Stimulated activated naive B cell treated with anti-CD40 and anti-IgM and Interleukin-4, amounts not matched to agents 10 μg/mL and 1 μg/mL and 100 μg/mL, for 72 hours (primary cell): ENCODE data around the gene CCDC9B.

Experiments
- ATAC-seq, 2 donors: fragments of 150-1000 bp; cut with Tn5 transposase; replicated peaks; 2 replicates each; pipeline ENCODE4 v1.10.0; 2021; ENCODE audit warnings: moderate library complexity in 1 of 2
- DNase-seq: peaks from one replicate; pipeline ENCODE4 v3.0.0; 2021
- H3K27ac Mint-ChIP-seq: one replicate; pipeline ENCODE4 v1.8.0; 2022; ENCODE audit warnings: mild to moderate bottlenecking, mixed read lengths
- H3K27me3 Mint-ChIP-seq, 2 donors: one replicate each; pipeline ENCODE4 v1.8.0; 2022; ENCODE audit warnings: mixed read lengths in 2 of 2
- H3K36me3 Mint-ChIP-seq, 2 donors: one replicate each; pipeline ENCODE4 v1.8.0; 2022; ENCODE audit warnings: mixed read lengths in 2 of 2, mild to moderate bottlenecking in 1 of 2
- H3K4me1 Mint-ChIP-seq, 2 donors: one replicate each; pipeline ENCODE4 v1.8.0; 2022; ENCODE audit warnings: mixed read lengths in 2 of 2, mild to moderate bottlenecking in 1 of 2
- H3K4me3 Mint-ChIP-seq, 2 donors: one replicate each; pipeline ENCODE4 v1.8.0; 2022; ENCODE audit warnings: mild to moderate bottlenecking in 2 of 2, mixed read lengths in 2 of 2, moderate library complexity in 1 of 2
- H3K9me3 Mint-ChIP-seq, 2 donors: one replicate each; pipeline ENCODE4 v1.8.0; 2022; ENCODE audit warnings: mixed read lengths in 2 of 2, mild to moderate bottlenecking in 1 of 2

Gene CCDC9B

DNA sequence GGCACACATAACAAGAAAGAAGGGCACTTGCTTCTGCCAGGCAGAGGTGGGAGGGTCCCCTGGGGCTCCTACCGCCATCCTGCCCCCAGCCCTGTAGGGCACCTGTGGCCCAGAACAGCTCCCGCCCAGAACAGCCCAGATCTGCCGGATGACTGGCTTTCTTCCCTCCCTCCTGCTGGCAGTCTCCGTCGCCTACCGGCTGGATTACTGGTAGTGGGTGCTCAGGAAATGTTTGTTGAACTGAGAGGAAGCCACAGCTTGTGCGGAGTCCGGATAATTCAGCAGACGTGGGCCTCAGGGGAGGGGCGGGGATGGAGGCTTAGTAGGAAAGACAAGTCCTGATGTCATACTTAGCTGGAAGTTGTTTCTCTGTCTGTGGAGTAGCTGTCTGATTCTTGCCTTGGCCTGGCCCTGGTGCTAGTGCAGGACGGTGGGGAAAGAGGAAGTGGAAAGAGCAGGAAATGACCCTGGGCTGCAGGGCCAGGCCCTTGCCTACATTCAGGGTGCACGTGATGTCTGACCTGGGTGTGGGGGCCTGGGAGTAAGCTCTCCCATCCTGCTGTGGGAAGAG, 6.7 kb downstream of the CCDC9B start:
- Mint-ChIP-seq H3K27ac (peak overlapping the region; percentile 77), H3K27me3 (peaks cover 4 to 34% of the 10 kb centered on the region in 2 donors), H3K9me3 (no peaks in the 10 kb centered on the region), H3K36me3 (peaks cover 3% of the 10 kb centered on the region in 2 donors), H3K4me3 (peak overlapping the region; percentile 59 to 73), H3K4me1 (peaks cover 38 to 73% of the 10 kb centered on the region in 2 donors)
- DNase-seq, result peak; percentile 30
- peak; percentile 78 for ATAC-seq

DNA sequence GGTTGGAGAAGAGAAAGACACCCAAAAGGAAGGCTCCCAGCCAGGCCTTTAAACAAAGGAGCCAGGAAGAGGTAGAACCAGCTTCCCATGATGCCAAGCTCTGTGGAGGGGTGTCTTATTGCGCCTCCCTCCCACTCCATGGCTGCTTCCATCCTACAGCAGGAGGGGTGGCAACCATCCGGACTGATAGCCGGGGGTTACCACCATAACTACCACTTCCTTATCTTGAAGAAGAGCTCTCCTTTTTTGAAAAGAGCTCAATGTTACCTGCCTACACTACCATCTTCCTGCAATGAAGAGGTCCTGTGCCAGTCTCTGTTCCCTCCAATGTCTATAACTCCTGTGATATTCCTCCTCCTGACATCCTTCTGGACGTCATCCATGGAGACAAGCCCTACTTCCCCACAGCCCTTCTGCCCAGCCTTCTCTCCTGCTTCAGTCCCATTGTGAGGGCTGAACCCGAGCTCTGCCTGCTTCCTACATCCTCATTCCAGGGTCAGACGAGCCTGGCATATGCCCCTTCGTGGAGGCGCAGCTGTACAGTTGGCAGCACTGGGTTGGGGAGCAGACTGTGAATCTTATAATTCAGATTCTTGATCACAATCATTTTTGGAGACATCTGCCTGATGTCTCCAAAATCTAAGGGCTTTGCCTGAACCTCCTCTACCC, 8.5 kb downstream of the CCDC9B start:
- ATAC-seq (no peak), DNase-seq (no peak)
- Mint-ChIP-seq H3K4me3 (no peak overlapping the region), H3K27me3 (peaks cover 4 to 24% of the 10 kb centered on the region in 2 donors), H3K4me1 (peaks cover 34 to 77% of the 10 kb centered on the region in 2 donors), H3K36me3 (peaks cover 8 to 11% of the 10 kb centered on the region in 2 donors), H3K27ac (no peak overlapping the region), H3K9me3 (no peaks in the 10 kb centered on the region)

DNA sequence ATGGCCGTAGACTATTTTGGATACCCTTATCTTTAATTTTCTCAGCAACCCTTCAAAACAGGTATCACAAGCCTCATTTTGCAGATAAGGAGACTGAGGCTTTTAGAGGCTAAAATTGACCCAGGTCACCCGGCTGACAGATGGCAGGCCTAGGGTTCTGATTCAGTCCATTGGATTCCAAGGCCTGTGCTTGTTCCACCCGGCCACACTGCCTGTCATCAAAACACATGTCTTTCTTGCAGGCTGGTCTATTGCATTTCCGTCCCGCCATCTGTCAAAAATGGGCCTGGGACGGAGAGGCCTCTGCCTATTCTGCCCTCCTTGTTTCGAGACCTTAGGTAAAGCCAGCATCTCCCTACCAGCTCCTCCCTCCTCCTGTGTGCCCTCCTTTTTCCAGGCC, 9.1 kb downstream of the CCDC9B start:
- Mint-ChIP-seq H3K27ac (no peak overlapping the region), H3K9me3 (no peaks in the 10 kb centered on the region), H3K27me3 (peaks cover 0 to 19% of the 10 kb centered on the region in 2 donors), H3K4me1 (peaks cover 33 to 71% of the 10 kb centered on the region in 2 donors), H3K4me3 (no peak overlapping the region), H3K36me3 (peaks cover 8 to 12% of the 10 kb centered on the region in 2 donors)
- ATAC-seq (no peak), DNase-seq (no peak)

DNA sequence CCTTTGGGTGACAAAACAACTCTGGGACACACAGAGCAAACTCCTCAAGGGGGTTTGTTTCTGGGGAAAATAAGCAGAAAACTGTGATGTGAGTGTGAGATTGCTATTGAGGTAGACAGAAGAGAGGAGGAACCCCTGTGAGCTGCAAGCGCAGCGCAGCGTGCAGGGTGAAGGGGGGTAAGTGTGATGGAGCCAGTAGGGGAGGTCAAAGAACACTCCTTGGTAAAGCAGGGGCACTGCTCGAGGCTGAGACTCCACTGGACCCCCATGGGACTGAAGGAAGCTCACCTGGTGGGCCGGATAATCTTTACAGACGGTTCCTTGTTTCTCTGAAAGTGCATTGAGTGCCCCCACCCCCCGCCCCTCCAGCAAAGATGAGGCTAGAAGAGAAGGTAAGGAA, 9.7 kb downstream of the CCDC9B start:
- Mint-ChIP-seq H3K4me3 (no peak overlapping the region), H3K4me1 (peaks cover 31 to 65% of the 10 kb centered on the region in 2 donors), H3K9me3 (no peaks in the 10 kb centered on the region)

DNA sequence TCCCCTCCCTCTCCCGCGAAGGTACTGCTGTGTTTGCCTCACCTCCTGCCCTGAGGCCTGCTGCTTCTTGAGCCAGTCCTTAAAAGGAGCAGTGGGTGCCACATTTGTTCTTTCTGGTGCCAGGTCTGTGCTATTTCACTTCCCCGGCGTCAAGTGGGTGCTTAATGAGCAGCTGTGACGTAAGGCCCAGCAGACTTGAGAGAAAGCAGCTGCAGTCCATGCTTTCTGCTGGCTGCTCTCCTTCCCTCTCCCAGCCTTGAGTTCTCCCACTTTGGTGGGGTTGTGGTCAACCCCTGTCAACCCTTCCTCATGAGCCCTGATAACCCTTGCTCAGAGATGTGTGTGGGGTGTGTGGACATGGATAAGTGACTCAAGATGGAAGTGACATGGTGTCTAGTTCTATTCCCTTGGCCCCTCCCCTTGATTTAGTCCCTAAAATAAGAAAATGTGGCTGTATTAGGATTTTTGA, 10.3 kb downstream of the CCDC9B start:
- Mint-ChIP-seq H3K27ac (no peak overlapping the region), H3K36me3 (peaks cover 10 to 15% of the 10 kb centered on the region in 2 donors), H3K4me3 (no peak overlapping the region), H3K4me1 (peaks cover 28 to 65% of the 10 kb centered on the region in 2 donors), H3K27me3 (peaks cover 0 to 10% of the 10 kb centered on the region in 2 donors), H3K9me3 (no peaks in the 10 kb centered on the region)
- ATAC-seq (no peak), DNase-seq (no peak)

More for the DNA sequence above, 9.7 kb downstream of the CCDC9B start:
- Mint-ChIP-seq H3K27me3 (peaks cover 0 to 14% of the 10 kb centered on the region in 2 donors), H3K27ac (no peak overlapping the region), H3K36me3 (peaks cover 10 to 15% of the 10 kb centered on the region in 2 donors)
- ATAC-seq, result no peak
- DNase-seq, result no peak

DNA sequence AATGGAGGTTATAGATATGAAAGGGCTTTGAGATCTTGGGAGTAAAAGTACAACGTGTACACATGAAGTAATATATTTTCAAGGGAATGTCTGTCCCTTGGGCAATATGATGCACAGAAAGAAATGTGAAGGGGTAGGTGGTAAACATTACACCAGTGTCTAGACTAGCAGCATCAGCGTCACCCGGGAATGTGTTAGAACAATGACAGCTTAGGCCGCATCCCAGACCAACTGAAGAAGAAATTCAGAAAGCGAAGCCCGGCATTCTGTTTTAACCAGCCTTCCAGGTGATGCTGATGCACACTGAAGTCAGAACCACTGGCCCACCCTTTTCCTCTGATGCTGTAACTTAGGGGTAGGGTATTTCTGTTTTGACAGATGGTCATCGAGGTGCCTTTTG, 10.9 kb downstream of the CCDC9B start:
- DNase-seq (no peak), ATAC-seq (no peak)
- peaks cover 10 to 18% of the 10 kb centered on the region in 2 donors for H3K36me3 Mint-ChIP-seq
- H3K9me3 Mint-ChIP-seq, result no peaks in the 10 kb centered on the region
- H3K4me1 Mint-ChIP-seq, result peaks cover 29 to 65% of the 10 kb centered on the region in 2 donors
- no peak overlapping the region for H3K4me3 Mint-ChIP-seq
- peaks cover 0 to 10% of the 10 kb centered on the region in 2 donors for H3K27me3 Mint-ChIP-seq
- H3K27ac Mint-ChIP-seq, result no peak overlapping the region

DNA sequence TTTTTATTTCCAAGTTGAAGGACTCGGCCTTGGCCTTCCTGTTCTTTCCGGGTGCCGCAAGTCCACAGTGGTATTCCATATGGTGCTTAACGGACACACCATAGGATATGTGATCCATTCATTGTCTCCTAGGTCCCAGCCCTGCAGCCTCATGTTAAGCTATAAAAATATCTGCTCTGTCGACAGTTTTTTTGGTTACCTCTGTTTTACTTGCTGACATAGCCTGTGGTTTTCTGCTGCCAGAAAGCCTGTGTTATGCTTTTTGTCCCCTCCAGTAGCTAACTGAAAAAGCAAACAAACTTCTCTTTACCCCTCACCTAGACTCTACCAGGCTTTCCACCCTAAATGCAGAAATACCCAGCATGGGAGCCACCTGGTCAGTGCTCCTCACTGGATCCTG, 12.0 kb downstream of the CCDC9B start:
- Mint-ChIP-seq H3K27me3 (peaks cover 0 to 10% of the 10 kb centered on the region in 2 donors), H3K27ac (no peak overlapping the region), H3K36me3 (peaks cover 7 to 18% of the 10 kb centered on the region in 2 donors), H3K4me1 (peaks cover 21 to 58% of the 10 kb centered on the region in 2 donors), H3K9me3 (no peaks in the 10 kb centered on the region), H3K4me3 (no peak overlapping the region)
- no peak for ATAC-seq
- DNase-seq, result no peak

DNA sequence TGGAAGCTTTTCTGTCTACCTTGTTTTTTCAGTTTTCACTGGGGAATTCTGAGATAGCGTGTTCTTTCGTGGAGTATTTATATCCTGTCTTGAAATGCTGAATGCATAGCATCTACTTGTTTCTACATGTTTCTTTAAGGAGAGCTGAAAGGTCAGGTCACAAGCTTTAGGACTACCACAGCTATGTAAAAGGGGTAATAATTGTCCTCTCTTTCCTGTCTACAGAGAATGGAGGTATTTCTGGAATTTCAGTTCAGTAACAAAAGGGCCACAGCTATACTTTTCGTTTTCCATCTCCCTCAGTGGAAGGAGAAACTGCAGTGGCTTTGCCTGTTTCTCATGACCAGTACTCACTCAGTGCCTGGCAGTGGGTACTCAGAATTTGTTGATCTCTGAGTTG, 12.6 kb downstream of the CCDC9B start:
- H3K4me1 Mint-ChIP-seq, result peaks cover 18 to 55% of the 10 kb centered on the region in 2 donors
- peaks cover 7 to 18% of the 10 kb centered on the region in 2 donors for H3K36me3 Mint-ChIP-seq
- H3K9me3 Mint-ChIP-seq, result no peaks in the 10 kb centered on the region
- H3K4me3 Mint-ChIP-seq, result no peak overlapping the region
- ATAC-seq (no peak), DNase-seq (no peak)
- peaks cover 0 to 10% of the 10 kb centered on the region in 2 donors for H3K27me3 Mint-ChIP-seq
- no peak overlapping the region for H3K27ac Mint-ChIP-seq

DNA sequence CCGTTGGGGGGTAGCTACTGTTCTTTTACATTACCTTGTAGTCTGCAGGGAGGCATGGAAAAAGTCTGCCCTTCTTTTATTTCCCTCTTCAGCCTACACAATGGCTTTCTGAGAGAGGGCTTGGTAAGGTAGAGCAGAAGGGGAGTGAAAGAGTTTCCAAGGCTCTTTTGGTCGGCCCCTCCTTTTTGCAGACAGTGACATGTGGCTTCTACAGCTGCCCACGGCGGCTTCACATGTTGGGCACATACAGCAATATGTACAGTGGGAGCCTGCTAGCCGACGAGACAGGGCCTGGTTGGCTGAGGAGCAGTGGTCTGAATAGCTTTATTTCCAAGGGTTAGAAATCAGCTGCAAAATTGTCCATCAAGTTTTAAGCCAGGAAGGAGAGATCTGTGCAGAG, 13.3 kb downstream of the CCDC9B start:
- Mint-ChIP-seq H3K36me3 (peaks cover 7 to 15% of the 10 kb centered on the region in 2 donors), H3K27me3 (peaks cover 0 to 10% of the 10 kb centered on the region in 2 donors), H3K4me1 (peaks cover 16 to 54% of the 10 kb centered on the region in 2 donors), H3K27ac (no peak overlapping the region), H3K9me3 (no peaks in the 10 kb centered on the region), H3K4me3 (no peak overlapping the region)
- ATAC-seq (no peak), DNase-seq (no peak)

DNA sequence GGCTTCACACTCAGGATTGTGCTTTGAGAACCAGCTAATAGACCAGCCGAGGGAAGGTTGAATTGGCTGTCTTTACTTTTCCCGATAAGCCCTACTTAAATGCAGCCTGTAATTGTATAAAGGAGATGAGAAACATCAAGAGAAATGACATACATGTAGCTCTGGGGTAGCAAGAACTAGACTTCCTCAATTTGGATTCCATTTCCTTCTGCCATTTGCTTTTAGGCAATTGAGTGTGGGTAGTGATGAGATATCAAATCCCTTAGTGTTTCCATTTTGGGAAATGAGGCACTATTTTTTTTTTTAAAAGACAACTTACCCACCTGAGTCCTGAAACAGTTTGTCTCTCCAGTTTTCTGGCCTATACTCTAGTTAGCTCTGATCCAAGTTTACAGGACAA, 15.0 kb downstream of the CCDC9B start:
- ATAC-seq, result no peak
- no peaks in the 10 kb centered on the region for H3K9me3 Mint-ChIP-seq
- peaks cover 21 to 61% of the 10 kb centered on the region in 2 donors for H3K4me1 Mint-ChIP-seq
- DNase-seq, result no peak
- H3K4me3 Mint-ChIP-seq, result no peak overlapping the region
- H3K36me3 Mint-ChIP-seq, result peaks cover 7 to 15% of the 10 kb centered on the region in 2 donors
- H3K27ac Mint-ChIP-seq, result no peak overlapping the region
- peaks cover 0 to 10% of the 10 kb centered on the region in 2 donors for H3K27me3 Mint-ChIP-seq

DNA sequence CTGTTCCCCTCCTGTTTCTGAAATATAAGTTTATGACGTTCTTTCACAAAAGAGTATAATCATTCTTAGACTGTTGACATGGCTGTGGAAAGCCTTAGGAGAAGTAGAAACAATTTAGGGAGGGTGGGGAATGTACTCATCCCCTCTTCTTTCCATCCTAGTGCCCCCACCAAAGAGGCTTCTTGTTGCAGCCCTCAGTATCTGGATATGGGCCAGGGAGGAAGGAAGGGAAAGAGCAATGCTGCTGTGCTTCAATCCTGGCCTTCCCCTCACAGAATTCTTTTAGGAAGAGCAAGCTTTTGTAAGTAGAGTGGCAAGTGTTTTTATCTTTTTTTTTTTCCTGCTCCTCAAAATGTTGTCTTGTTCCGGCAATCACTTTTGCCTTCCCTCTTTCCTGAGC, 15.6 kb downstream of the CCDC9B start:
- H3K4me1 Mint-ChIP-seq, result peaks cover 21 to 61% of the 10 kb centered on the region in 2 donors
- H3K27ac Mint-ChIP-seq, result no peak overlapping the region
- H3K27me3 Mint-ChIP-seq, result peaks cover 0 to 10% of the 10 kb centered on the region in 2 donors
- peaks cover 7 to 15% of the 10 kb centered on the region in 2 donors for H3K36me3 Mint-ChIP-seq
- no peaks in the 10 kb centered on the region for H3K9me3 Mint-ChIP-seq
- DNase-seq (no peak), ATAC-seq (no peak)
- H3K4me3 Mint-ChIP-seq, result peak overlapping the region; percentile 73 to 76

DNA sequence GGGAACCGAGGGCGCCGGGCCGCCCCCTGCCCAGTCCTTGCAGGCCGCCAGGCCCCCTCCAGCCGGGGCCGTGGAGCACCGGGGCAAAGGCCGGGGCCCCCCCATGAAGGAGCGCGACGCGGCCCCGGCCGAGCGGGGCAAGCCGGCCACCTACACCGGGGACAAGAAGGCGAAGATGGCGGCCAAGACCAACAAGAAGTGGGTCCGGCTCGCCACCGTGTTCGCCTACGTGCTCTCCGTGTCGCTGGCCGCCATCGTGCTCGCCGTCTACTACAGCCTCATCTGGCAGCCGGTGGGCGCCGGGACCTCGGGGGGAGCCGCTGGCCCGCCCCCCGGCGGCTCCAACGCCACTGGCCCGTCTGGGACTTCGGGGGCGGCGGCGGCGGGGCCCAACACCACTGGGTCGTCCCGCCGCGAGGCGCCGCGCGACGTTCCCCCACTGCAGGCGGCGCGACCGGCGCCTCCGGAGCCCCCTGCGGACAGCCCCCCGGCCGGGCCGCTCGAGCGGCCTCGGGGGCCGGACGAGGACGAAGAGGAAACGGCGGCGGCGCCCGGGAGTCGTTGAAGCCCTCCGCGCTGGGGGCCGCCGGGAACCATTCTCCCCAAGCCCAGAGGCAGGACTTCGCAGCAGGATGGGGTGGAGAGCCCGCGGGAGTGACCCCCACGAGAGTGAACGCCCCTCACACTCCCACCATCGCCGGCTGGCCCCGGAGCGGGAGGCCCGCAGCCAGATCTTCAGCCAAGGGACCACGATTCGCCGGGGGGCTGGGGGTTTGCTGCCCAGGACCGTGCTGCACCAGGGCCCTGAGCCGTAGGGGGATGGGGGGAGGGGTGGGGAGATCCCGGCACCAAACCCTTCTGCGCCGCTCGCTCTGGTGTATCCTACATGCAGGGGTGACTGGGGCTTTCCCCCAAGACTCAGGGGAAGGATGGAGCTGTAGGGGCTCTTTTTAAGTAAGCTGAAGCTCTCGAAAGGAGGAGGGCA, 16.5 kb downstream of the CCDC9B start:
- peaks cover 7 to 15% of the 10 kb centered on the region in 2 donors for H3K36me3 Mint-ChIP-seq
- H3K4me1 Mint-ChIP-seq, result peaks cover 21 to 57% of the 10 kb centered on the region in 2 donors
- peak overlapping the region; percentile 73 to 76 for H3K4me3 Mint-ChIP-seq
- H3K27ac Mint-ChIP-seq, result peak overlapping the region; percentile 62
- H3K27me3 Mint-ChIP-seq, result peaks cover 0 to 6% of the 10 kb centered on the region in 2 donors
- H3K9me3 Mint-ChIP-seq, result no peaks in the 10 kb centered on the region
- no peak for DNase-seq
- ATAC-seq, result peak; percentile 17 to 27

DNA sequence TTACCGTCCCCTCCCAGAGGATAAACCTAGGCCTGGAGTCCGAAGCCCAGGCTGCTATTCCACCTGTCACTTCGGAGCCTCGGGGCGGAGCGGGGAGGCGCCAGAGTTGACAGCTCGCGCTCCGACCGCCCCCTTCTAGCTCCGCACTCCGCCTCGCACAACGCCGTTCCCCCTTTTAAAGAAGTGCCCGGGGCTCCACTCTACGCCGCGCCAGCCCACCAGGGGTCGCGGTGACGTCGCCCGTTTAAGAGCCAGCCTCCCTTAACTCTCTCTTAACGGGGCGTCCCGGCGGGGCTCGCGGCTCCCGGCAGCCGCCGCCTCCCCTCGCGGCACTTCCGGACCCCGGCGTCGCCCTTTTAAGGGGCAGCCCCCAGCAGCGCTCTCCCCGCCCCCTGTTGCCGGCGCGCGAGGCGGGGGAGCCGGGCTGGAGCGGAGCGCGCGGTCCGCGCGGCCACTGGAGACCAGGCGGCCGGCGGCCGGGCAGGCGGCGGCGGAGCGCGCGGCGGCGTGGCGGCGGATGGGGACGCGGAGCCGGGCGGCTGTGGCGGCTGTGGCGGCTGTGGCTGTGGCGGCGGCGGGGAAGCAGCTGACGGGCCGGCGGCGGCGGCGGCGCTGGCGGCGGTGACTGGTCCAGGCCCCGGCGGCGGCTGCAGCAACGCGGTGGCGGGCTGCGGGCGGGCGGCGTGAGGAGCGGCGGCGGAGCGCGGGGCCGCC, 17.3 kb downstream of the CCDC9B start, which contains the start of gene INAFM2:
Gene INAFM2, plus strand, starts transcription at position 454 of the 714 bp plus-strand sequence. CDS start 364 bp downstream, outside the sequence.
- Mint-ChIP-seq H3K9me3 (no peaks in the 10 kb centered on the region), H3K27me3 (no peaks in the 10 kb centered on the region), H3K4me3 (peak within 1 kb of the TSS; percentile 76 to 80), H3K27ac (peak within 1 kb of the TSS; percentile 81), H3K36me3 (peaks cover 5 to 15% of the 10 kb centered on the region in 2 donors), H3K4me1 (peaks cover 21 to 48% of the 10 kb centered on the region in 2 donors)
- ATAC-seq, result peak; percentile 87 to 92
- peak; percentile 88 for DNase-seq
